Measurements from ENCODE around the gene TBX10.
"Not testable (repeated sequence)": the region's sequence is repeated elsewhere in the genome, so short reads cannot be mapped to it uniquely, and the experiment has no call there.

Gene TBX10

GRCh38 chr11:67663532-67664212 lies 24.1 kb upstream of the TBX10 start:
- no peak for DNase-seq

DNA sequence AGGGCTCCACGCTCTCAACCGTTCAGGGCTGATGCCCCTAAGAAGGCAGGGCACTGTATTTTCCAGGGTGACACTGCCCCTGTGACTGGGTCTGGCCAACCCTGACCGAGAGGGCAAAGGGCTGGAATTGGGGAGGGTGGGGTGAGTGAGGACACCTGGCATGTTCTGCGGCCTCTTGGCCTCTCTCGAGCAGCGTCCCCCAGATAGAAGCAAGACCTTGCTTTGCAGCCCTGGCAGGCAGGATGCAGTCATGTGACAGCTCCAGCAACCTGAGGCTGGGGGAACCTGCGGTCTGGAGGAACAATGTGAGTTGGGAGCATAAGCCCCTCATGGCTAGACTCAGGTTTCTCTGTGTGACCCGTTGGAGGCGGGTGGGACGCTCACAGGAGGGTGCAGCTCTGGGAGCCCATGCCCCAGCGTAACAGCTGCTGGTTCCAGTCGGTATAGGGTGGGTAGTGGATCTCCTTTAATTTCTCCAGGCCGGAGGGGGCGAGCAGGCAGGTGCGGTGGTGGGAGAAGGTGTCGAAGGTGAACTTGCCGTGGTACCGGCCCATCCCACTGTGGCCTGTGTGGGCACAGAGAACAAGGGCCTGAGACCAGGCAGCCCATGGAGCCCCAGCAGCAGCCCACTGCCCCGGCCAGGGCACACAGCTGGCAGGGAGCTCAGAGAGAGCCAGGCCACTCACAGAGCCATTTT lies 23.4 kb upstream of the TBX10 start:
- no peak for DNase-seq

DNA sequence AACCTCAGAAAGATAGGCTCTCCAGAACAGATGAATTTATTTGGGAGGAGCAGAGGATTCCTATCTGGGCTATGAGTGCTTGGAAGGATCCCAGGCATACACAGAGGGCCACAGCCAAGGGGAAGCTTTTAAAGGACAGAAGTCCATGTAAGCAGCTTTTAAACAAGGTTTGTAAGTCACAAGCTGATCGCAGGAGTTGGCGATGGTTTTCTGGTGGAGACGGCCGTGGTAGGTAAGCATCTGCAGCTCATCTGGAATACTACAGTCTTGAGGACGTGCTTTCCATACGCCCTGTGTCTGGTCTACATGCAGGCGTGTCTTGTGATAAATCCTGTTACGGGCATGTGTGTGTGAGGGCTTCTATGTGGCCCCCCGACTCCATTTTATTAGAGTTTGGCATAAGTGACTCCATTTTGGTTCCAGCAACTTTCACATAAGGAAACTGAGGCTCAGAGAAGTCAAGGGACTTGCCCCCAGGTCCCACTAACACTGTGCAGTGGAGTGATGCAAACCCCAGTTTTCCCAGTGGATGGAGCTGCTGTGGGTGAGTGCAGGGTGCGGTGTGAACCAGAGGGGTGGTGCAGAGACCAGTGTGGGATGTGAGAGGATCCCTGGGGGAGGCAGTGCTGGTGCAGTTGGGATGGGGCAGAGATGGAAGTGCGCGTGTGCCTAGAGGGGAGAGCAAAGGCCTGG lies 22.7 kb upstream of the TBX10 start:
- no peak for DNase-seq

DNA sequence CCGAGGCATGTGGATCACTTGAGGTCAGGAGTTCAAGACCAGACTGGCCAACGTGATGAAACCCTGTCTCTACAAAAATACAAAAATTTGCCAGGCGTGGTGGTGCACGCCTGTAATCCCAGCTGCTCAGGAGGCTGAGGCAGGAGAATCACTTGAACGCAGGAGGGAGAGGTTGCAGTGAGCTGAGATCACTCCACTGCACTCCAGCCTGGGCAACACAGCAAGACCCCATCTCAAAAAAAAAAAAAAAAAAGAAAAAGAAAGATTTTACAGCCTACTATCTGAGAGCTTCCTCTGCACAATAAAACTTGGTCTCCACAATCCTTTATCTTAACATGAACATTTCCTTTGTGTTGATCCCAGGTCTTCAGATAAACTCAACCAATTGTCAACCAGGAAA lies 21.2 kb upstream of the TBX10 start:
- not testable (repeated sequence) for DNase-seq

- not testable (repeated sequence) for DNase-seq
Observed at GRCh38 chr11:67659651-67660165, 20.1 kb upstream of the TBX10 start.

DNA sequence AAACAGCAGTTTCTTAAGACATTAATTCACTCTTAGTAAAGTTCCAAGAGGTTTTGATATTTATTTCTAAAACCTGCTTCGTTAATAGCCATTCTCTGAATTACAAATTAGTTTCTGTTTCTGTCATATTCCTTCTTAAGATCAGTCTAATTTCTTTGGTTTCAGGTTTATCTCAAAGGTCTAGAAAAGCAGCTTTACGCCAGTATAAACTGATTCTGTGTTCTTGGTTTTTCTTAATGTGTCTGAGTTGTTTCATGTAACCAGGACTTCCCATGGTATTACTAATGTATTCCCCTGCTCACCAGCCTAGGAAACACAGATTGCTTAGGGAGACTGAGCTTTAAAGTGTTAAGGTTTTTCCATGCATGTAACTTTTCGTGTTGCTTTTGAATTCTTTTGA lies 17.7 kb upstream of the TBX10 start:
- no peak for DNase-seq

DNA sequence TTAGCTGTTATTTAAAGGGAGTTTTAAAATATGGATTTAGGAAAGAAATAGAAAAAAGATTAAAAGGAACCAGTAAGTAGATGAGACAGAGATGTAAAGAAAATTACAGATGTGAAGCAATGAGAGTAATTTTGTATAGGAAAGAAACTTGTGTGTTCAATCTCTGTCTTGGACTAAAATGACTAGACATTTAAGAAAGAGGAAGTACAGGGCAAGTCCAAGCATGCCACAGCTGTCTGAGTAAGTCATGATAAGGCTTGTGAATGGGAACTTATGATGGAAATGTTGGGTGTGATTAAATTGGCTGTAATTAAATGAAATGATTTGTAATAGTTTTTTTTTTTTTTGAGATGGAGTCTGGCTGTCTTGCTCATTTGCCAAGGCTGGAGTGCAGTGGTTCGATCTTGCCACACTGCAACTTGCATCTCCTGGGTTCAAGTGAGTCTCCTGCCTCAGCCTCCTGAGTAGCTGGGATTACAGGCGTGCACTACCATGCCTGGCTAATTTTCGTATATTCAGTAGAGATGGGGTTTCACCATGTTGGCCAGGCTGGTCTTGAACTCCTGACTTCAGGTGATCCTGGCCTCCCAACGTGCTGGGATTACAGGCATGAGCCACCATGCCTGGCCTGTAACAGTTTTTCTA lies 16.8 kb upstream of the TBX10 start:
- no peak for DNase-seq

DNA sequence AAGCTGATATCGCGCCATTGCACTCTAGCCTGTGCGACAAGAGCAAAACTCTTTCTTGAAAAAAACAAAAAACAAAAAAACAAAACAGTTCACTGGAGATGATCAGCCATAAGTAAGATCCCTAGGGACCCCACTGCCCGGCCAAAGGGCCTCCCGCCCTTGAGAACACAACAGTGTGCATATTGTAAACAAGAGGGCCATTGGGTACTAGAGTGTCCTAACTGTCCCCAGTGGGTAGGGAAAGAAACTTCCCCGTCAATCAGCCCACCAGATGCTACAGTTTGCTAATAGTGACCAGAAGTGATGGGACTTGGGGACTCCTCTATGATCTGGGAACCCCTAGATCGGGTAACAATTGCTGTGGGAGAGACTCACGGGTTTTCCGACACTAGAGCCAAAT lies 14.7 kb upstream of the TBX10 start:
- no peak for DNase-seq

GRCh38 chr11:67652965-67653845 lies 13.6 kb upstream of the TBX10 start:
- DNase-seq: no peak

DNA sequence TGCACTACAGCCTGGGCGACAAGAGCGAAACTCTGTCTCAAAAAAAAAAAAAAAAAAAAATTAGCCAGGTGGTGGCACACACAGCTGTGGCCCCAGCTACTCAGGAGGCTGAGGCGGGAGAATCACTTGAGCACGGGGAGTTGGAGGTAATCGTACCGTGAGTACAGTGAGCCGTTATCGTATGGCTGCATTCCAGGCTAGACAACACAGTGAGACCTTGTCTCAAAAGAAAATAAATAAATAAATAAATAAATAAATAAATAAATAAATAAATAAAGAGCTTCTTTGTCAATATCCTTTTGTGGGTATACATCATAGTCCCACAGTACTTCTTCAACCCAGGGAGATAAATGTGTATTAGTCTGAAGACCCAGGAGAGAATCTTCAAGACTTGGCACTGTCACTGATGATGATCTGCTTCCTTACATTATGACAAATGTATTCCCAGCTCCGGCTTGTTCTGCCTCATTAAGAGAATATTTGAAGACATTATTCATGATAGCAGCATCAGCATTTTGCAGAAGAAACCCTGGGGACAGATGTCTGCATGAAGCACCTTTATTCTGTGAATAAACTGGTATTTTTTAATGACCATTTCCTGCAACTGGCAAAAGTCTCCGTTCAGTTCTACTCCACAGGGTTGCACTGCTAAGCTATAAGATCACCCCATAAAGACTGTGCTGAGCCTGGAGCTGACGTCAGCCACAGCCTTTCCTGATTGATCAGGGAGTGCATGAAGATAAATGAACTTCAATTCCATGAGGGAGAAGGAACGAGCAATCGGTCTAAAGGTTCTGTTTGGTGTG lies 12.6 kb upstream of the TBX10 start:
- no peak for DNase-seq

GRCh38 chr11:67649634-67650510 lies 10.3 kb upstream of the TBX10 start:
- DNase-seq: no peak

GRCh38 chr11:67648796-67649613 lies 9.4 kb upstream of the TBX10 start:
- no peak for DNase-seq

DNA sequence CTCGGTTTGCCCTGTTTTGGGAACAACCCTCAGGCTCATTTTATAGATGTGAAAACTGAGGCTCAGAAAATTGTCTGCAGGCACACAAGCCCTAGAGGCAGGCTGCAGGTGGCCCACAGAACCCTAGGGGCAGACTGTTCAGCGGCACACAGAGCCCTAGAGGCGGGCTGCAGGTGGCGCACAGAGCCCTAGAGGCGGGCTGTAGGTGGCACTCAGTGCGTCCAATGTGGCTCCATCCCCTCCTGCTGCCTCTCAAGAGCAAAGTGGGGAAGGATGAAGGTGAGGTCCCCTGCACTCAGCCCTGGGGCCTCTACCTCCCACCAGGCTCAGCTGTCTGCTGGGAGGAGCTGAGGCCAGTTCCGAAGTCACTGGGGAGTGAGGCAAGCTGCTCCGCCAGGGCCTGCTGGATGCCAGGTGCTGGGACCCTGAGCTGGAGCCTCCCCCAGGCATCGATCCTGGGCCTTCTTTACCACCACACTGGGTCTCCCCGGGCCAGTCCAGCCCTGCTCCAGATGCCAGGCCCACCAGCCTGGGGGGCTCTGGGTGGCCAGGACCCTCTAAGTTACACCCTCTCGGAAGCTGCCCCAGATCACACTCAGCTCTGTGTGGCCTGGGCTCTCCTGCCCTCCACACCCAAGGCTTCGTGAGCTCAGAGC lies 8.7 kb upstream of the TBX10 start:
- DNase-seq: peak; percentile 28

DNA sequence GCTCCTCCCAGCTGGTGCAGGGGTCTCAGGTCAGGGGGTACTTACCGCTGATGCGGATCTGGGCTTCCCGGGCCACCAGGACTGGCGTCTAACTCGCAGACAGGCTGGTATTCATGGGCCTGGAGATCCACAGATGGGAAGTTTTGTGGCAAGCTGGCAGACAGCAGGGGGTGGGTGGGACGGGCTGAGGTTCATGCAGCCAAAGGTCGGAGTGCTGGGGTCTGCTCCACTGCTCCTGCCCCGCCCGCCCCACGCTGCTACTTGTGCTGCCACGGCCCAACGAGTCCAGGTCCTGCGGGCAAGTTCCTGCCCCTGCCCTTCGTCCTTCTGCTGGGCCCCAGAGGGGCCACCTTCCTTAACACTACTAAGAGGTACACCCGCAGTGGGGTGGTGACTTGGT lies 7.9 kb upstream of the TBX10 start:
- no peak for DNase-seq

GRCh38 chr11:67646535-67647336 lies 7.2 kb upstream of the TBX10 start:
- no peak for DNase-seq

DNA sequence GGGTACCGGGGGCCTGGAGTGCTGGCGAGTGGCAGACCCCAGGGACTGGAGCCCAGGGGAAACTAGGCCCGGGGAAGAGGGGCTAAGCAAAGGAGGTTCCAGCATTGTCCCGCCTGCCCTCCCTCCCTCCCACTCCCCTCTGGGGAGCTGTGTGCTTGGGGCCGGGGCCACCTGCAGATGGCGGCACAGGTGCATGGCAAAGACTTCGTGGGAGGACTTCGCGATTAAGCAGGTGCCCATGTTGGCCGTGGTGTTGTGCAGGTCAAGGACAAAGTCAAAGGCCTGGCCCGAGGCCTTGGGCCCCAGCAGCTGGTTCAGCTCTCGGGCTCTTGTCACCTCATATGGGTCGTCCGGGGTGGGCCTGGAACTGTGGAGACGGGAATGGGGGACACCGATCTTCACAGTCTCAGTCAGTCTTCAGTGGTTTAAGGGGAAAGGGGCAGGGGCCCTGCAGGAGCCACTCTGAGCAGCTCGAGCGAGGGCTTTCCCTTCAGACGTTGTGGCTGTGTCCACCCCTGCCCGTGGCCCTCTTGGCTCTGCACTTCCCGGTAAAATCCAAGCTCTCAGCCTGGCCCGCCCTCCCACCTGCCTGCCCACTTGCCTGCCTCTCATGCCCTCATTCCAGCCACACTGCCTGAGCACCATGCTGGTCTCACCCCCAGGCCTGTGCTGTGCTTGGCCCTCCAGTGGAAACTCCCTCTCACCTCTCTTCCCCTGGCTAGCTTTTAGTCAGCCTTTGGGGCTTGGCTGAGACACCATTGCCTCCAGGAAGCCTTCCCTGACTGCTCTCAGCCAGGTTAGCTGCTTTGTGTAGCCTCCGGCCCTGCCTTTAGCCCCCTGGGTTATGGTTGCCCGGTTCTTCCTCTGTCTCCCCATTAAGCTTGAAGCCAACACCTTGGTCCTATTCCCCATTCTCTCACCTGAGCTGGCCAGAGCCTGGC lies 6.2 kb upstream of the TBX10 start:
- no peak for DNase-seq
